Suprapubic skin (tissue), 4 donors: ENCODE results near the gene SPECC1L.

Experiments used
- POLR2A ChIP-seq, 2 donors: fragments of 450-650 bp; IDR thresholded peaks; one replicate each; pipeline ENCODE4 v1.6.1; 2017; ENCODE audit warnings: antibody characterized with exemption in 2 of 2, mild to moderate bottlenecking in 2 of 2, moderate library complexity in 2 of 2
- POLR2AphosphoS5 ChIP-seq, 3 donors: sonication (generic); formaldehyde crosslinking; IDR thresholded peaks; one replicate each; pipeline ENCODE4 v1.6.1; 2017; ENCODE audit warnings: antibody characterized with exemption in 3 of 3
- TF ChIP-seq, protein P1 (sequence below), 2 donors: fragments of 200-600 bp in 1 of 2; fragments of 450-650 bp in 1 of 2; sonication (generic) in 1 of 2; IDR thresholded peaks; one replicate each; pipeline ENCODE4 v1.5.1; 2016 to 2019; ENCODE audit warnings: antibody characterized with exemption in 2 of 2, mild to moderate bottlenecking in 1 of 2, moderate library complexity in 1 of 2

DNA sequence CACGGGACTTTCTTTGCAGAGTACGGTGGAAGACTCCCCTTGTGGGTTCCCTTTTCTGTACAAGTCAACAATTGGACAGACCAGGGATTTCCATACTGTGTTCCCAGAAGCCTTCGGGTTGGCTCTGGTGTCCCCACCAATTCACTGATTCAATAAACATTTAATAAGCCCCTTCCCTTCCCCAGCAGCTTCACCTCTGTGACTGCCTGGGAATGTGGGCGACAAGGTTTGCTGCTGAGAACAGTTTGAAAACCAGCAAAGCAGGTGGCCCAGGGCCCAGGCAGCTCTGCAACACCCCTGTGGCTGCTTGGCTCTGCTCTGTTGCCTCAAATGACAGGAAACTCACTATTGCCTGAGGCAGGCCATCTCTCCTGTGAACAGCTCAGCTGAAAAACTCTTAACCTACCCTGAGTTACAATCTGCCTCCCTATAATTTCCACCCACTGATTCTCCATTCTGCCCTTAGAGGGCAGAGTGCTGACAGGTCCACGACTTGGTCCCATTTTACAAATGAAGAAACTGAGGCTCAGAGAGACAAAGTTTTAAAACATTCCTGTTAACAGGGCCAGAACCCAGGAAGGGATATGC, 167.2 kb downstream of the SPECC1L start:
- TF ChIP-seq POLR2AphosphoS5 (IDR thresholded peaks at IDR 0.05) (no peak), POLR2A (IDR thresholded peaks at IDR 0.05) (no peak)
- TF ChIP-seq, protein P1, sequence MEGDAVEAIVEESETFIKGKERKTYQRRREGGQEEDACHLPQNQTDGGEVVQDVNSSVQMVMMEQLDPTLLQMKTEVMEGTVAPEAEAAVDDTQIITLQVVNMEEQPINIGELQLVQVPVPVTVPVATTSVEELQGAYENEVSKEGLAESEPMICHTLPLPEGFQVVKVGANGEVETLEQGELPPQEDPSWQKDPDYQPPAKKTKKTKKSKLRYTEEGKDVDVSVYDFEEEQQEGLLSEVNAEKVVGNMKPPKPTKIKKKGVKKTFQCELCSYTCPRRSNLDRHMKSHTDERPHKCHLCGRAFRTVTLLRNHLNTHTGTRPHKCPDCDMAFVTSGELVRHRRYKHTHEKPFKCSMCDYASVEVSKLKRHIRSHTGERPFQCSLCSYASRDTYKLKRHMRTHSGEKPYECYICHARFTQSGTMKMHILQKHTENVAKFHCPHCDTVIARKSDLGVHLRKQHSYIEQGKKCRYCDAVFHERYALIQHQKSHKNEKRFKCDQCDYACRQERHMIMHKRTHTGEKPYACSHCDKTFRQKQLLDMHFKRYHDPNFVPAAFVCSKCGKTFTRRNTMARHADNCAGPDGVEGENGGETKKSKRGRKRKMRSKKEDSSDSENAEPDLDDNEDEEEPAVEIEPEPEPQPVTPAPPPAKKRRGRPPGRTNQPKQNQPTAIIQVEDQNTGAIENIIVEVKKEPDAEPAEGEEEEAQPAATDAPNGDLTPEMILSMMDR (IDR thresholded peaks at IDR 0.05): no peak
